Sigmoid colon (tissue), 4 donors: ENCODE results near the gene WDR1.

Source experiments
- CTCF ChIP-seq, 4 experiments: fragments of 450-650 bp in 3 of 4; fragments of 200-600 bp in 1 of 4; IDR thresholded peaks; one replicate each; pipeline ENCODE4 v1.5.1; 2016 to 2019; ENCODE audit warnings: antibody characterized with exemption in 4 of 4, mild to moderate bottlenecking in 3 of 4, moderate library complexity in 2 of 4
- EP300 ChIP-seq, 4 donors: sonication (generic); formaldehyde crosslinking; IDR thresholded peaks; one replicate each; pipeline ENCODE4 v1.6.1; 2017; ENCODE audit warnings: antibody characterized with exemption in 4 of 4
- POLR2A ChIP-seq, 2 donors: fragments of 450-650 bp; IDR thresholded peaks; one replicate each; pipeline ENCODE4 v1.6.1; 2016; ENCODE audit warnings: antibody characterized with exemption in 2 of 2, mild to moderate bottlenecking in 2 of 2, moderate library complexity in 2 of 2
- POLR2AphosphoS5 ChIP-seq, 4 donors: sonication (generic); formaldehyde crosslinking; IDR thresholded peaks; one replicate each; pipeline ENCODE4 v1.6.1; 2017; ENCODE audit warnings: antibody characterized with exemption in 4 of 4

GRCh38 chr4:10066206-10066605 lies 50.4 kb downstream of the WDR1 start:
- TF ChIP-seq CTCF (IDR thresholded peaks at IDR 0.05) (no peak), POLR2A (IDR thresholded peaks at IDR 0.05) (no peak), EP300 (IDR thresholded peaks at IDR 0.05) (no peak), POLR2AphosphoS5 (IDR thresholded peaks at IDR 0.05) (no peak)
